ENCODE measurements around the gene CAPN12.

CAPN12 gene

DNA sequence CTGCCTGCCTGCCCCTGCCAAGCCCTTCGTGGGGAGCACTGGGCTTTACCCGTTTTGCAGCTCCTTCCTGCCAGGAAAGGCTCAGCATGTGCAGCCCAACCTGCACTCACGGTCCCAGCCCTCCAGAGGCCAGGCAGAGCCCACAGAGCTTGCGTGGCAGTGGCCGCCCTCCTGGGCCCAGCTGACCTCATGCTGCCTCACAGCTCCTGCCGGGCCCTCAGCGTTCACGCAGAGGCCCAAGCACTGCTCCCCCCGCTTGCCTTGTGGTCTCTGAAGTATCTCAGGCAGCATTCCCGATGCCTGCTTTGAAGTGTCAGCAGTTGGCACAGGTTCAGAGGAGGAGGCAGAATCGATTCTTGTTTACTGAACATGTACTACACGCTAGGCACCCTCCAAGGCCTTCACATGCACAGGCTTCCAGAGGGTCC lies 32.5 kb downstream of the CAPN12 start:
- Histone ChIP-seq H3K36me3 (peaks cover 100% of the 10 kb centered on the region), H3K4me3 (ENCODE audit: low read depth in 1 of 2, low read length in 1 of 2) (no peak overlapping the region), H3K9me3 (no peaks in the 10 kb centered on the region), H3K4me1 (ENCODE audit: control insufficient read depth in 1 of 2, insufficient read depth in 1 of 2, low read depth in 1 of 2, low read length in 1 of 2) (no peaks in the 10 kb centered on the region), H3K27me3 (no peaks in the 10 kb centered on the region), H3K27ac (no peak overlapping the region)
- TF ChIP-seq, protein P1, sequence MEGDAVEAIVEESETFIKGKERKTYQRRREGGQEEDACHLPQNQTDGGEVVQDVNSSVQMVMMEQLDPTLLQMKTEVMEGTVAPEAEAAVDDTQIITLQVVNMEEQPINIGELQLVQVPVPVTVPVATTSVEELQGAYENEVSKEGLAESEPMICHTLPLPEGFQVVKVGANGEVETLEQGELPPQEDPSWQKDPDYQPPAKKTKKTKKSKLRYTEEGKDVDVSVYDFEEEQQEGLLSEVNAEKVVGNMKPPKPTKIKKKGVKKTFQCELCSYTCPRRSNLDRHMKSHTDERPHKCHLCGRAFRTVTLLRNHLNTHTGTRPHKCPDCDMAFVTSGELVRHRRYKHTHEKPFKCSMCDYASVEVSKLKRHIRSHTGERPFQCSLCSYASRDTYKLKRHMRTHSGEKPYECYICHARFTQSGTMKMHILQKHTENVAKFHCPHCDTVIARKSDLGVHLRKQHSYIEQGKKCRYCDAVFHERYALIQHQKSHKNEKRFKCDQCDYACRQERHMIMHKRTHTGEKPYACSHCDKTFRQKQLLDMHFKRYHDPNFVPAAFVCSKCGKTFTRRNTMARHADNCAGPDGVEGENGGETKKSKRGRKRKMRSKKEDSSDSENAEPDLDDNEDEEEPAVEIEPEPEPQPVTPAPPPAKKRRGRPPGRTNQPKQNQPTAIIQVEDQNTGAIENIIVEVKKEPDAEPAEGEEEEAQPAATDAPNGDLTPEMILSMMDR (IDR thresholded peaks at IDR 0.05): no peak

DNA sequence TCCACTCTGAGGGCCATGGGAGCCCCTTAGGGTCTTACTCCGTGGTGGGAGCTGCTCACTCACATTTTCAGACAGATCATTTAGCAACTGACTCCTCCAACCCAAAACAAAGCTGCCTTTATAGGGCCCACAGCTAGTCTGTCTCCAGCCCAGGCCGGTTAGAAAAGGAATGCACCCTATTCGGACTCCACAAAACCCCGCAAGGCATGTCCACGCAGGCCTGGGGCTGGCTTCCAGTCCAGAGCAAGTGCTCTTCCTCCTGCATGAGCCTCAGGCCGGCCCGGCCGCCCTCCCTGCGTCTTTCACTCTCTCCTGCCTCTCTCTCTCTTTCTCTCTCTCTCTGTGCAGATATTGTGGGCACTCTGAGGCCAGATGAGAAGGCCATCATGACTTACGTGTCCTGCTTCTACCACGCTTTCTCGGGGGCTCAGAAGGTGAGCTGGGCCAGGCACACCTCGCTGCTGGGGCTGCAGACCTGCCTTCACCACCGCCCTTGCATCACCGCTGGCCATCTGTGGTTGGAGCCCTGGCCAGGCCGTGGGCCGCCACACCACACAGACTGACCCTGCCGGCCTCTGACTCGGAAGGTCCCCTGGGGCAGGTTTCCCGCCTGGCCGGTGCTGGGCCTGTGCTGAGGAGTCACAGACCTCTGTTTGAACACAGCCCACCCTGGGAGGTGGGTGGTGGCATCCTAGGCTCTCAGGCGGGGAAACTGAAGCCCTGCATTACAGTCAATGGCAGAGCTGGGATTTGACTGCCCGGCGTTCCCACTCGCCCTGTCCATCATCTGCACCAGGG lies 33.1 kb downstream of the CAPN12 start:
- H3K27me3 ChIP-seq: no peaks in the 10 kb centered on the region
- H3K27ac ChIP-seq: no peak overlapping the region
- no peaks in the 10 kb centered on the region for H3K9me3 ChIP-seq
- no peak overlapping the region for H3K4me3 ChIP-seq (ENCODE audit: low read depth in 1 of 2, low read length in 1 of 2)
- TF ChIP-seq, protein P1 (IDR thresholded peaks at IDR 0.05): no peak
- no peaks in the 10 kb centered on the region for H3K4me1 ChIP-seq (ENCODE audit: control insufficient read depth in 1 of 2, insufficient read depth in 1 of 2, low read depth in 1 of 2, low read length in 1 of 2)
- H3K36me3 ChIP-seq: peaks cover 100% of the 10 kb centered on the region

DNA sequence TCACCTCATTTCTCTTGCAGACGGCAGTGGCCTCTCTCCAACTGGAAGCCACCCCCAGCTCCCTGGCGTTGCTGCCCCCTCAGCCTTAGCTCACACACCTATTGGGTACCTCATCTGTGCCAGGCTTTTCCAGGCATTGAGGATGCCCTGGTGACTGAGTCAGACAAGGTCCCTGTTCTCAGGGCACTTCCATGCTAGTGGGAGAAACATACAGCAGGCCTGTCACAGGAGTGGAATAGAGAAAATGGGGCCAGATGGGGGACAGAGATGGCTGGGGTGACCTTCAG lies 33.9 kb downstream of the CAPN12 start:
- Histone ChIP-seq H3K27me3 (no peaks in the 10 kb centered on the region), H3K9me3 (no peaks in the 10 kb centered on the region), H3K4me1 (ENCODE audit: control insufficient read depth in 1 of 2, insufficient read depth in 1 of 2, low read depth in 1 of 2, low read length in 1 of 2) (no peaks in the 10 kb centered on the region), H3K36me3 (peaks cover 100% of the 10 kb centered on the region), H3K4me3 (ENCODE audit: low read depth in 1 of 2, low read length in 1 of 2) (no peak overlapping the region), H3K27ac (no peak overlapping the region)
- TF ChIP-seq, protein P1 (IDR thresholded peaks at IDR 0.05): no peak

DNA sequence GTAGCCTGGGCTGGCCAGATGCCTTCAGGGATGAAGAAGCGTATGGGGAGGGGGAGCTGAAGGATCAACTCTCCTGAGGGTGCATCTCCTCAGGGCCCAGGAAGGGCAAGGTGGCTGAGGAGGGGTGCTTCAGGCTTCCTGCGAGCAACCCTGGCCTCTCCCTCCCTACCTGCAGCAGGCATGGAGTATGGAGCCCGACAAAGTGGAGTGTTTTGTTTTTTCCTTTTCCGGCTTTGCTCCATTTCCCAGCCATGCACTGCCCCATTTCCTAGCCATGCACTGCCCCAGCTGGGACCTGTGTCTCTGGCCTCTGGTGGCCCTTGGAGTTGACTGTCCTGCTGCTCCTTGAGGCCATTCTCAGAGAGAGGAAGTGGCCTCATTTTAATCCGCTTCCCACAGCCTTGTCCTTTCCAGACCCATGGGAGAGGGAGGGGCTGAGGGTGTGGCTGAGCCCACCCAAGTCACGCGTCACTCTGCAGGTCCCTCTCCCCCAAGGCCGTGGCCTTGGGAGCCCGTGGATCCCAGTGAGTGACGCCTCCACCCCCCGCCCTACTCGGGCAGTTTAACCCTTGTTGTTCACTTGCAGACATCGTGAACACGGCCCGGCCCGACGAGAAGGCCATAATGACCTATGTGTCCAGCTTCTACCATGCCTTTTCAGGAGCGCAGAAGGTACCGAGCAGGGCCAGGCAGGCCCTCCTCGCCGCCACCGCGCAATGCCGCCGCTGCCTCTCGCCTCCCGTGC lies 34.4 kb downstream of the CAPN12 start:
- no peaks in the 10 kb centered on the region for H3K27me3 ChIP-seq
- H3K9me3 ChIP-seq: no peaks in the 10 kb centered on the region
- no peak overlapping the region for H3K4me3 ChIP-seq (ENCODE audit: low read depth in 1 of 2, low read length in 1 of 2)
- H3K36me3 ChIP-seq: peaks cover 100% of the 10 kb centered on the region
- no peaks in the 10 kb centered on the region for H3K4me1 ChIP-seq (ENCODE audit: control insufficient read depth in 1 of 2, insufficient read depth in 1 of 2, low read depth in 1 of 2, low read length in 1 of 2)
- TF ChIP-seq, protein P1 (IDR thresholded peaks at IDR 0.05): no peak
- no peak overlapping the region for H3K27ac ChIP-seq

DNA sequence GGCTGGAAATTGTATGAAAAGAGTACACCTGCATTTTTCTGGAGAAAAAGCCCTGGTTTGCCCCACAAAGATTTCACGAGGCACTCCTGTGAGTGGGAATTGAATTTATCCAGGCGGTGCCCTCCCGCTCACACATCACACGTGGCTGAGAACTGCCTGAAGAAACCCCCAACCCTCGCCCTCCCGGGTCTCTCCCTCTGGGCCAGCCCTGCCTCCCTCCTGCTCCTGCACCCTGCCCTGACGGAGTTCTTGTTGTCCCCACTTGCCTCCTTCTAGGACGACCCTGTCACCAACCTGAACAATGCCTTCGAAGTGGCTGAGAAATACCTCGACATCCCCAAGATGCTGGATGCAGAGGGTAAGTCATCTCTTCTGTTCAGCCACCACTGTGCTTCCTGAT lies 35.2 kb downstream of the CAPN12 start:
- H3K27me3 ChIP-seq: no peaks in the 10 kb centered on the region
- no peak overlapping the region for H3K27ac ChIP-seq
- H3K4me1 ChIP-seq (ENCODE audit: control insufficient read depth in 1 of 2, insufficient read depth in 1 of 2, low read depth in 1 of 2, low read length in 1 of 2): no peaks in the 10 kb centered on the region
- peaks cover 100% of the 10 kb centered on the region for H3K36me3 ChIP-seq
- H3K4me3 ChIP-seq (ENCODE audit: low read depth in 1 of 2, low read length in 1 of 2): no peak overlapping the region
- TF ChIP-seq, protein P1 (IDR thresholded peaks at IDR 0.05): no peak
- H3K9me3 ChIP-seq: no peaks in the 10 kb centered on the region
